ENCODE measurements around the gene MYOF. TPM values are rescaled to one million over a fixed set of nuclear protein-coding genes. Genes with fewer than 3 reads are reported as not detected.

MYOF gene
- total and polyA plus RNA-seq, 10 of the 15 experiments (the other 5 are each of a cell fraction or from before 2014, with no cell fraction given): 0.02 to 0.59 (median 0.17) TPM

DNA sequence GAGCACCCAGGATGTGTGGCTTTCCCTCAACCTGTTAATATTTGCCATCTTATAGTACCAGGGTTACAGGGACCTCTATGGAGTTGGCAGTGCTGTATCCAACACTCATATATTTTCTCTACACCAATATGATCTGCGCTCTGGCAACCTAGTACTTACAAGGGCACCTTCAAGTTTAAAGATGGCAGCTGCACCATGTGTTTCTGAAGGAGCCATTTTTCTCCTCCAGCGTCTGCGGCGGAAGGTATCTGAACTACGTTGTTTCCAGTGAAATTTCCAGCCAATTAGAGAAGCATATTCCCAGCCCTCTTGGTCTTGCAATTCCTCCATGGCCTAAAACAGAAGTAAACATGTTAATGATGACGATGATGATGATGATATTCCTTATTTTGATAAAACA is 125.6 kb downstream of the MYOF start:
- peaks cover 1 to 4% of the 10 kb centered on the region in 2 experiments; a peak in 2 of 4 replicates for H3K27me3 ChIP-seq (replicated peaks in 1 of 2; ENCODE audit: control insufficient read depth in 2 of 2, insufficient read depth in 2 of 2, low read length in 1 of 2)
- 57% methylated on average over 6 of the region's 6 CpGs for WGBS (ENCODE audit: insufficient coverage, insufficient replicate concordance, low lambda C conversion rate, missing lambda C conversion rate)
- SMC1A ChIA-PET (ENCODE audit: uncharacterized antibody, unreplicated experiment): interaction anchor here (1.0 to 3.0 kb wide), 6 partner anchors 12 to 473 kb away, joined by 3 to 12 read pairs (median 4); partner anchors contain the start of gene MYOF
- H3K4me1 ChIP-seq (ENCODE audit: control insufficient read depth, insufficient read depth, low read length): no peaks in the 10 kb centered on the region
- H3K9me3 ChIP-seq (replicated peaks; ENCODE audit: control insufficient read depth, insufficient read depth, low read length): no peaks in the 10 kb centered on the region
- no peaks in the 10 kb centered on the region for H3K36me3 ChIP-seq (ENCODE audit: control insufficient read depth in 2 of 2, insufficient read depth in 2 of 2, low read length in 1 of 2)
- H3K79me2 ChIP-seq (ENCODE audit: control insufficient read depth, insufficient read depth, low read length): no peaks in the 10 kb centered on the region
- no peak for DNase-seq (ENCODE audit: low read depth, low spot score)
- no peak for FAIRE-seq
- no peak overlapping the region for H3K9ac ChIP-seq (ENCODE audit: control insufficient read depth, insufficient read depth, low read length)
- POLR2A ChIA-PET: no interaction called here
- TF ChIP-seq MTA3 (IDR thresholded peaks at IDR 0.05; ENCODE audit: borderline replicate concordance, low read length) (no peak), CBFB (IDR thresholded peaks at IDR 0.05; ENCODE audit: low read depth) (no peak), RELA (IDR thresholded peaks at IDR 0.05; ENCODE audit: borderline replicate concordance, partially characterized antibody) (no peak), SIN3A (IDR thresholded peaks at IDR 0.05; ENCODE audit: low read depth, low read length) (no peak), DPF2 (IDR thresholded peaks at IDR 0.05) (no peak), TCF12 (IDR thresholded peaks at IDR 0.05; ENCODE audit: low read depth, low read length) (no peak), CEBPB (IDR thresholded peaks at IDR 0.05; ENCODE audit: borderline replicate concordance in 1 of 2, low read depth in 2 of 2, low read length in 2 of 2) (no peak)
- TF ChIP-seq, protein P1, sequence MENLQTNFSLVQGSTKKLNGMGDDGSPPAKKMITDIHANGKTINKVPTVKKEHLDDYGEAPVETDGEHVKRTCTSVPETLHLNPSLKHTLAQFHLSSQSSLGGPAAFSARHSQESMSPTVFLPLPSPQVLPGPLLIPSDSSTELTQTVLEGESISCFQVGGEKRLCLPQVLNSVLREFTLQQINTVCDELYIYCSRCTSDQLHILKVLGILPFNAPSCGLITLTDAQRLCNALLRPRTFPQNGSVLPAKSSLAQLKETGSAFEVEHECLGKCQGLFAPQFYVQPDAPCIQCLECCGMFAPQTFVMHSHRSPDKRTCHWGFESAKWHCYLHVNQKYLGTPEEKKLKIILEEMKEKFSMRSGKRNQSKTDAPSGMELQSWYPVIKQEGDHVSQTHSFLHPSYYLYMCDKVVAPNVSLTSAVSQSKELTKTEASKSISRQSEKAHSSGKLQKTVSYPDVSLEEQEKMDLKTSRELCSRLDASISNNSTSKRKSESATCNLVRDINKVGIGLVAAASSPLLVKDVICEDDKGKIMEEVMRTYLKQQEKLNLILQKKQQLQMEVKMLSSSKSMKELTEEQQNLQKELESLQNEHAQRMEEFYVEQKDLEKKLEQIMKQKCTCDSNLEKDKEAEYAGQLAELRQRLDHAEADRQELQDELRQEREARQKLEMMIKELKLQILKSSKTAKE (IDR thresholded peaks at IDR 0.05; ENCODE audit: low read depth, poor library complexity, severe bottlenecking): no peak
- no peak overlapping the region for H3K27ac ChIP-seq (ENCODE audit: control insufficient read depth, insufficient read depth)
- no peak overlapping the region for H2AFZ ChIP-seq (ENCODE audit: control insufficient read depth, low read depth, low read length)
- in situ Hi-C loops (cut with MboI): loop anchor here (5.0 kb wide), 1 partner anchor 469 kb away; no protein-coding TSS in a partner anchor
- ATAC-seq: no peak
- H3K4me2 ChIP-seq (ENCODE audit: control insufficient read depth, insufficient read depth): no peak overlapping the region
- H3K4me3 ChIP-seq: no peak overlapping the region
- intact Hi-C loops (cut with micrococcal nuclease; ENCODE audit: unreplicated experiment): no loop called here
- no TSS peak for BruUV-seq (replicated peaks)
- no peaks in the 10 kb centered on the region; the same call in 1 of the 2 replicates for H4K20me1 ChIP-seq (ENCODE audit: control insufficient read depth, insufficient read depth)
- RAD21 ChIA-PET (ENCODE audit: unreplicated experiment): no interaction called here
- CTCF ChIA-PET: interaction anchor here (1.0 to 2.9 kb wide), 13 partner anchors 11 to 471 kb away, joined by 3 to 20 read pairs (median 5); partner anchors contain the start of gene MYOF

All from GM12878 (cell line).